ENCODE results near the gene SPSB4.

- TF ChIP-seq POLR2A (IDR thresholded peaks at IDR 0.05) (no peak), CTCF (IDR thresholded peaks at IDR 0.05) (no peak)
Observed at GRCh38 chr3:141123677-141124410, 72.7 kb downstream of the SPSB4 start.
